CD4-positive, alpha-beta T cell treated with Interleukin-12 subunit alpha and Interleukin-12 subunit beta, for 1 hour (primary cell): ENCODE measurements around the gene MXD3.
A peak's percentile ranks its signal among the peaks of the same experiment; 100 is the strongest.
"Not testable (repeated sequence)": the region's sequence is repeated elsewhere in the genome, so short reads cannot be mapped to it uniquely, and the experiment has no call there.

Experiments used
- DNase-seq: peaks from one replicate; pipeline ENCODE4 v3.0.0-alpha.2; 2020

MXD3 gene

DNA sequence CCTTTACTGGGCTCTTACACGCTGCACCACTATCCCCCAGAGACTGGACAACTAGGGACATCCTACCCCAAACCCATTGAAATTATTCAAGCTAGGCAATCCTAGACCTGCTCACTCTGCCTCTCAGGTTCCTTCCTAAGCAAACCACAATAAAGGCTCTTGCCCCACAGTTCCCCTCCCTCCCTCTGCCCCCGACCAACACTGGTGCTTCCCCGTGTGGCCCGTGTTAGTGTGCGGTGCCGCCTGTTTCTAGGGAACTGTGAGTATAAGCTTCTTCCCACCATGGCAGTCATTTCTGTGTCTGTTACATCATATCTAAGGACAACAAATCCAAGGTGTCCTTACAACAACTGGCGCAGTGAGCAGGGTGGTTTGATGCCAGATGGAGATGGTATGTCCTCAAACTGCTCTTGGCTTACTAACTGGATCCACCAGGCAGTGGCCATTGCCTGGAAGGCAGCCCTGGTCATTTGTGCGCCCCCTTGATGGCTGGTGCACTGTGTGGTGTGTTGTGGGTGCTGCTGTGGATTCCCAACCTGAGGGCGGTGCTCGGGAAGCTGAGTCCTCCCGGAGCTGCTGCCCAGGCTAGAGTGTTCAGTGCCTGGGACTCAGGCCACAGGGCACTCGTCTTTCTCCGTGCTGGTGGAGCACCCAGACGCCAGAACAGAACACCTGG is 8.4 kb upstream of the MXD3 start:
- peak; percentile 34 for DNase-seq

GRCh38 chr5:177317959-177318377 is 6.3 kb upstream of the MXD3 start:
- peak; percentile 81 for DNase-seq

GRCh38 chr5:177316005-177316404 is 4.3 kb upstream of the MXD3 start:
- DNase-seq = no peak

DNA sequence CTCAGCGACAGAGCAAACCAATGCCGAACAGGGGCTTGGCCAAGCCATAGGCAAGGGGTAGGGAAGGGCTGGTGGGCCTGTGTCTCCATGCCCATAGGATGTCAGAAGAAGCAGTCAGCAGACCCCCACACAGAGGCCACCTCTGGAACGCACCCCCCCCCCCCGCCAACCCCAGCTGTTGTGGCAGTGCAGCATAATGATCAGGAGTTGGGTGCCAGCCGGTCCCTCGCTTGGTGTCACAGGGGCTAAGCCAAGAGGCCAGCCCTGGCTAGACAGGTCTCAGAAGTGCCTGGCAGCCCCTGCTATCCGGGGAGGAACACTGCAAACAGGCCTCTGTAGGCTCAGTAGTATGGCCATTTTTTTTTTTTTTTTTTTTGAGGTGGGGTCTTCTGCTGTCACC is 3.7 kb upstream of the MXD3 start:
- DNase-seq = no peak

- DNase-seq = no peak
Measured at GRCh38 chr5:177314376-177315342, 3.0 kb upstream of the MXD3 start.

DNA sequence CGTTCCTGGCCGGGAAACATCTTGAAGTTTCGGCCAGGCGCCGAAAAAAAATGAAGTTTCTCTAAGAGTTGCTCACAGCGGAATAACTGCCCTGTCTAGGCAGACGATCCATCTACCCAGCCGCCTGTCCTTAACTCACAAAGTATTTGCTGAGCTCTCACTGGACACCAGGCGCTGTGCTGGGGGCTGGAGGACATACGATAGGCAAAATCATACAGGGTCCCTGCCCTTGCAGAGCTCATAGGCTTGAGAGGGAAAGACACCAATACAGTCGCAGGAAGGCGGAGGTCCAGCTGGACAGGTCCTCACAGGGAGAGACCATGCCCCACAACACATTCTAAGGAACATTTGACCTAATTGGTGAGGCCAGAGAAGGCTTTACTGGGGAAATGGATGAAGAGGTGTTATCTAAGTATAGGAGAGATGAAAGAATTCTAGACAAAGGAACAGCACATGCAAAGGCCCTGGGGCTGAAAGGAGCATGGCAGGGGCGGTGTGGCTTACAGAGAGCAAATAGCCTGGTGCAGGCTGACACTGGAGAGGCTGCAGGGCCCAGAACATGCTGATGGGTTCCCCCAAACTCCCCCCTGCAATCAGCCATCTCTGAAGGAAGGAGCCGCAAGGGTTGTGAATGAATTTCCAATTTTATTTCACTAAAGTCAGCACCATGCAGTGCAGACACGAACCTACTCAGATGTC is 2.0 kb upstream of the MXD3 start:
- DNase-seq = no peak

GRCh38 chr5:177312649-177313181 is 1.0 kb upstream of the MXD3 start:
- no peak for DNase-seq

- DNase-seq = no peak
Measured at GRCh38 chr5:177311392-177311722, 341 bp downstream of the MXD3 start.

DNA sequence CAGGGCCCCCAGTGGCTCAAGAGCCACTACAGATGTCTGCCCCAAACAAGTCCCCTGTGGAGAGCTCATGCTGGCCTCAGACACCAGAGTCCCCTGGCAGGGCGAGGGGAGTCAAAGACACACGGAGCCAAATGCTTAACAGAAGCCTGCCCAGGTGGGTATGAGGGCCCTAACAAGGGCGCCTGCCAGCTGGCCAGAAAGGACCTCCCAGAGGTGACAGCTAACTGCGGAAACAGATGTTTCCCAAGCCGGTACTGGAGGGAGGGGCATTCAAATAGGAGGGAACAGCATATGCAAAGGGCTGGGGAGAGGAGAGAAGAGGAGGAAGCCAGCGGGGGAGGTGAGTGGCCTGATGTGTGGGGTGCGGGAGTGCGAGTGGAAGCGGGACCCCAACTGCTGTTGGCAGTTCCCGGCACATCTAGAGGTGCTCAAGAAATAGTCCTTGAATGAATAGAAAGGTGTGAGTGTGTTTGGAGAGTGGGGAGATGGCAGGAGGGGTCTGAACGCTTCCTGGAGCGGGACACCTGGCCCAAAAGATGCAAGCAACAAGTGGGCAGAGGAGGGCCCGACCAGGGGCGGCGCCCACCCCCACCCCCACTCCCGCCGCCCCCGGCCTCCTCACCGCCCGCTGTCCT is 824 bp downstream of the MXD3 start:
- DNase-seq = no peak

DNA sequence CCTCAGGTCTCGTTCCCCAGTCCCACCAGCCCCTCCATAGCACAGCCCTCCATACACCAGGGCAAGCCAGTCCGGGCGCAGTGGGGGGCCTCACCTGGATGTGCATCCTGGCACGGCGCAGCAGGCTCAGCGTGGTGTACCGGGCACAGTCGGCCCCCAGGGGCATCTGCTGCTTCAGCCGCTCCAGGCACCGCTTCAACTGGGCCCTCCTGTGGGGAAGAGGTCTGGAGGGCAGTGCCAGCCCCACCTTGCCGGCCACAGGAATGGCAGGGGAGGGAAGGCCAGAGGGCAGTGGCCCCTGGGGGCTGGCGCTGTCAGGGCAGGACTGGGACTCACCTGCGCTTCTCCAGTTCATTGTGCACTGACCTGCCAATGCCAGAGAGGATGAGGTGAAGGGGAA is 1.4 kb downstream of the MXD3 start:
- DNase-seq = no peak

GRCh38 chr5:177309351-177310191 is 2.1 kb downstream of the MXD3 start:
- peak; percentile 80 for DNase-seq

- DNase-seq = no peak
Measured at GRCh38 chr5:177308740-177309139, 3.0 kb downstream of the MXD3 start.

DNA sequence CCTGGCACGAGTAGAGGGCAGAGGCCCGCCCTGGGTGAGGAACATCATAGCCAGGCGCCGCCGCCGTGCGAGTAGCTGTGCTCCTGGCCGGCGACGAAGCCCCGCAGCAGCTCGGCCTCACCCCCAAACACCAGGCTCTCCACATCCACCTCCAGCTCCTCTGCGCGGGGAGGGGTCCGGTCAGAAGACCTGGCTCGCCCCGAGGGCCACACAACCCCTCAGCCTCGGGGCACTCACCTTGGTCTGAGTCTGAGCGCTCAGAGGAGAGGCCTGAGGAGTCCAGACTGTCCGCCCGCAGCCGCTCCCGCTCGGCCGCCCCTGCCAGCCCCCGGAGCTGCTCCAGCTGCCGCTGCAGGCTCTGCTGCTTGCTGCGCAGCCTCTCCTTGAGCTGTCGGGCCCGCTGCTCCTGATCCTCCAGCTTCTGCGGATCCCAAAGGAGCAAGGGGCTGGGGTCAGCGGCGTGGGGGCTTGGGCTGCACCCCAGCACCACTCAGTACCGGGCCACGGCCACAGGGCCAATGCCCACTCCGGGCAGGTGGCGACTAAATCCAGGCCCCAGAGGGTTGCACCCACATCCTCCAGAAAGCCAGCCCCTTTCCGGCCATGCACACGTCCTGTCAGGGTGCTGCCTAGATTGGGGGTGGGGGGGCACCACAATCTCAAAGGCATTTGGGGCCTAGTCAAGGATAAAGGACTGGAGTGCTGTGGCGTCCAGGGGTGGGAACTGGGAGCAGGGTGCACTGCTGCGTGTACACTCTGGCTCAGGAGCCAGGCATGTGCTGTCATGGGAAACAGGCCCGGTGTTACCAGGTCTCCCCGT is 3.9 kb downstream of the MXD3 start:
- DNase-seq = no peak

DNA sequence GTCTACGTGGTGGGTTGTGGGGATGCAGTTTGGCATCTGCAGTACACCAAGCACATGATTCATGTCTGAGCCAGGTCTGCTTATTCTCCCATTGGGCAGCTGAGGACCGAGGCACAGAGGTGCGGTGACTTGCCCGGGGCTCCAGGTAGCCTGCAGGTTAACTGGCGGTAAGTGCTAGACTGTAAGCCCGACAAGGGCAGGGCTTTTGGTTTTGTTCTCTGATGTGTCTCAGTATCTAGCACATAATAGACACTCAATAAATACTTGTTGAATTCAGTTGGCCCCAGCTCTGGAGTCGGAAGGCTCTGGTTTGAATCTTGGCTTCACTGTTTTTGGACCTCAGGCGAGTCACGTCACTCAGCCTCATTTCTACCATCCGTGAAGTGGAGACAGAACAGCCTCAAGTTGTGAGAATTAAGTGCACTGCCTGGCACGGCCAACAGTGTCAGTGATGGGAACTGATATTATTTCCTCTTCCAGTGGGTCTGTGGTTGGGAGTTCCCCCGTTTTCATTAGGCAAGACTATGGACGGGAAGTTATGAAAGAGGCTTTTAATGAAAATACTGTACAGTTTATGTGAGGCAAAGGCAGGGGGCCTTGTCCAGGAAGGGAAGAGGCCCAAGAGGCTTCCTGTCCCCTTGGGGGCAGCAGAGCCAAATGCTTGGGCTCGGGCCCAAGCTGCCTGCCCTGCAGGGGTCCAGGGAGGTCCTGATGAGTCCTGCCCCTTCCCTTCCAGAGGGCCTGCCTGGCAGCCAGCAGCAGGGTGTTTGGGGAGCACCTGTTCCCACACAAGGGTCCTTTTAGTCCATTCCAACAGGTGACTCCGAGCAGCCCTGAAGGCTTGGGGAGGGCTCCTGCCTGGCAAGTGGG is 4.8 kb downstream of the MXD3 start:
- DNase-seq = peak; percentile 42

DNA sequence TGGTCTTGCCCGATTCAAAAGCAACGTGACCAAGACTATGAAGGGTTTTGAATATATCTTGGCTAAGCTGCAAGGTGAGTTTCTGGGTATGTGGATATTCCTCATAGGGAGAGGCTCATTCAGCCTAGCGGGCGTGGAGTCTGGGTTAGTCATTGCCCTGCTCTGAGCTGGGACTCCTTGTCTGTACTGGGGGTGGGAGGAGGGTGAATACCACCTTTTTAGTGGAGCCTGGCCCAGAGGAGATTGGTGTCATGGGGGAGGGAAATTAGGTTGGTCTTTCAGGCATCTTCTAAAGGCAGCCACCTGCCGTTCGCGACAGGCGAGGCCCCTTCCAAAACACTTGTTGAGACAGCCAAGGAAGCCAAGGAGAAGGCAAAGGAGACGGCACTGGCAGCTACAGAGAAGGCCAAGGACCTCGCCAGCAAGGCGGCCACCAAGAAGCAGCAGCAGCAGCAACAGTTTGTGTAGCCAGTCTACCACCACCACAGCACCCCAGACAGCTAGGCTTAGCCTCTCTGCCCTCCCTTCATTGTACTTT is 5.5 kb downstream of the MXD3 start:
- not testable (repeated sequence) for DNase-seq

- DNase-seq = no peak
Measured at GRCh38 chr5:177304392-177305119, 7.1 kb downstream of the MXD3 start.

DNA sequence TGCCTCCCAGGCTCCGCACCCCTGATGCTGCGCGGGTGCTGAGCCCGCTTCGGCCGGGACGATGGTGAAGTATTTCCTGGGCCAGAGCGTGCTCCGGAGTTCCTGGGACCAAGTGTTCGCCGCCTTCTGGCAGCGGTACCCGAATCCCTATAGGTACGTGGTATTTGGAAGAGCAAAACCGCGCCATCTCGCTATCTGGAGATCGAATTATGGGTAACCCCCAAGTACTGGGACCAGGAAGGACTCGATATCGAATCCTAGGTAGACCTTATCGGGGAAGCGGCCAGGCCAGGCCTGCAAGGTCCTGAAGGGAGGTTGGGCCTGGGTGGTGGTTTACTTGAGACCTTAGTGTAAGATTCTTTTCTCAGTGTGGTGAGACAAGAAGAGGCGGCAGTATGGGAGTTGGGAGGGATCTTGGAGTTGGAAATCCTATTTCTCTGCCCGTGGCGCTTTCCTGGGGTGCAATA is 7.7 kb downstream of the MXD3 start:
- DNase-seq = no peak

GRCh38 chr5:177303121-177303924 is 8.4 kb downstream of the MXD3 start, which contains the start of the genes PRELID1 and RAB24:
PRELID1 (plus strand) TSS chr5:177303799; CDS start chr5:177303986, 187 bp downstream.
RAB24 (minus strand) TSS chr5:177303719; CDS start chr5:177303288, 431 bp downstream.
- DNase-seq = peak; percentile 89
